D721Med (cell line): ENCODE measurements around the gene KLHL10.

ENCODE experiments used
- DNase-seq: peaks from one replicate; pipeline ENCODE4 v3.0.0; 2011; ENCODE audit warnings: low spot score; ENCODE audit not compliant: insufficient read length
- FAIRE-seq: peaks from 2 replicates; lab custom pipeline; 2011; peaks lifted over from hg19 to GRCh38; lab: Jason Lieb, UNC
- CTCF ChIP-seq: IDR thresholded peaks from 2 replicates; pipeline ENCODE4 v1.5.1; 2012; ENCODE audit warnings: mild to moderate bottlenecking, control low read depth; ENCODE audit not compliant: insufficient read depth; ENCODE audit errors: missing control alignments

The KLHL10 gene

GRCh38 chr17:41816637-41817320 is 20.8 kb upstream of the KLHL10 start:
- FAIRE-seq = no peak
- no peak for DNase-seq
- no peak for TF ChIP-seq CTCF

- FAIRE-seq = no peak
- no peak for DNase-seq
- TF ChIP-seq CTCF = no peak
Measured at GRCh38 chr17:41818024-41818423, 19.6 kb upstream of the KLHL10 start.

- FAIRE-seq (no peak), DNase-seq (no peak)
- TF ChIP-seq CTCF = no peak
Measured at GRCh38 chr17:41821776-41822175, 15.8 kb upstream of the KLHL10 start.

GRCh38 chr17:41822216-41823140 is 15.1 kb upstream of the KLHL10 start:
- FAIRE-seq = no peak

GRCh38 chr17:41823141-41823524 is 14.5 kb upstream of the KLHL10 start:
- DNase-seq (no peak), FAIRE-seq (no peak)
- no peak for TF ChIP-seq CTCF

More at GRCh38 chr17:41822216-41823140, 15.1 kb upstream of the KLHL10 start:
- no peak for TF ChIP-seq CTCF
- no peak for DNase-seq

- DNase-seq (no peak), FAIRE-seq (no peak)
- TF ChIP-seq CTCF = no peak
Measured at GRCh38 chr17:41823580-41823979, 14.0 kb upstream of the KLHL10 start.

GRCh38 chr17:41824086-41824485 is 13.5 kb upstream of the KLHL10 start:
- TF ChIP-seq CTCF = no peak
- FAIRE-seq (no peak), DNase-seq (no peak)
